ENCODE measurements around the gene ZBTB16. TPM values are rescaled to one million over a fixed set of nuclear protein-coding genes. Genes with fewer than 3 reads are reported as not detected.

The ZBTB16 gene
- total and polyA plus RNA-seq, 2 of the 4 experiments (the other 2 are of a cell fraction): not detected

DNA sequence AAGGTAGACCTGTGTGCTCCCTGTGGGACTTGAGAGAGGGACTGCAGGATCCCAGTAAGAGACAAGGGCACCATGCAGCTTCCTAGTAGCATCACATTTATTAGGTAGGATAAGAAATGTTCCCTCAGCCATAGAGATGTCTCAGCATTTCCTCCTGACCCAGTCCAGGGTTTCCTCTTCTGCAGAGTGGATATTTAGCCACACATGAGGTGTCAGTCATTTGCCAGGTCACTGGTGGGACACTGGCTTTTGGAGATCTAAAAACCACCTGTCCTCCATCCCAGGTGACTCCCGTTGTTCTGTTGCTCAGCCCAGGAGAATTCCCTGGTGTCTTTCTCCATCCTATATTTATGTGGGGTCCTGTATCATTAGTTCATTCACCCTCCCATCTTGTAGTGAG, 119.1 kb downstream of the ZBTB16 start:
- BruUV-seq (replicated peaks): no TSS peak
- no peak for ATAC-seq (ENCODE audit: low read depth)

More for the DNA sequence above, 119.1 kb downstream of the ZBTB16 start:
- Histone ChIP-seq H3K9me3 (ENCODE audit: control insufficient read depth, insufficient read depth, low read length) (no peaks in the 10 kb centered on the region), H2BK120ac (ENCODE audit: low read depth, low read length) (no peak overlapping the region), H2AK5ac (ENCODE audit: low read depth, low read length) (no peak overlapping the region), H2AFZ (replicated peaks; ENCODE audit: low read length, poor library complexity) (no peak overlapping the region), H3K56ac (ENCODE audit: extremely low read depth, insufficient read depth, low read length) (no peak overlapping the region), H2BK5ac (ENCODE audit: low read depth, low read length, poor library complexity, severe bottlenecking) (no peak overlapping the region), H3K4me2 (ENCODE audit: low read depth, low read length) (no peak overlapping the region), H3K27ac (ENCODE audit: insufficient read depth, low read length) (no peak overlapping the region), H3K4me1 (ENCODE audit: control insufficient read depth, insufficient read depth, low read length) (no peaks in the 10 kb centered on the region; the same call in 1 of the 2 replicates), H2BK15ac (ENCODE audit: low read depth, low read length) (no peak overlapping the region), H3K27me3 (ENCODE audit: control insufficient read depth, insufficient read depth, low read length) (peaks cover 63% of the 10 kb centered on the region), H2AK9ac (replicated peaks; ENCODE audit: low read depth, low read length, poor library complexity) (no peak overlapping the region), H4K8ac (ENCODE audit: low read depth in 2 of 2, low read length in 2 of 2) (no peak overlapping the region), H3K9ac (ENCODE audit: low read depth, low read length) (no peak overlapping the region), H3K18ac (ENCODE audit: low read depth, low read length) (no peak overlapping the region), H4K5ac (ENCODE audit: low read depth, low read length) (no peak overlapping the region), H3K36me3 (ENCODE audit: control insufficient read depth, insufficient read depth, low read length) (no peaks in the 10 kb centered on the region), H3K79me1 (ENCODE audit: low read depth in 1 of 2, low read length in 2 of 2) (no peaks in the 10 kb centered on the region), H4K20me1 (ENCODE audit: insufficient read depth, low read length) (no peaks in the 10 kb centered on the region), H3K9me1 (ENCODE audit: insufficient read depth, low read length) (no peaks in the 10 kb centered on the region; the same call in 1 of the 2 replicates), H3K14ac (replicated peaks; ENCODE audit: low read depth, low read length) (no peak overlapping the region), H4K91ac (ENCODE audit: insufficient read depth, low read depth, low read length) (no peak overlapping the region), H3K4ac (ENCODE audit: low read depth, low read length) (no peak overlapping the region), H3K23ac (ENCODE audit: low read depth, low read length) (no peak overlapping the region), H2BK20ac (ENCODE audit: low read depth, low read length) (no peak overlapping the region), H3K4me3 (ENCODE audit: insufficient read depth, low read depth, low read length) (no peak overlapping the region)
- intact Hi-C loops (cut with micrococcal nuclease): loop anchor here (5.0 kb wide), 1 partner anchor 141 kb away; no protein-coding TSS in a partner anchor
- DNase-seq: no peak
- no peak for TF ChIP-seq FOS (IDR thresholded peaks at IDR 0.05; ENCODE audit: low read depth, low read length)
- TF ChIP-seq, protein P1, sequence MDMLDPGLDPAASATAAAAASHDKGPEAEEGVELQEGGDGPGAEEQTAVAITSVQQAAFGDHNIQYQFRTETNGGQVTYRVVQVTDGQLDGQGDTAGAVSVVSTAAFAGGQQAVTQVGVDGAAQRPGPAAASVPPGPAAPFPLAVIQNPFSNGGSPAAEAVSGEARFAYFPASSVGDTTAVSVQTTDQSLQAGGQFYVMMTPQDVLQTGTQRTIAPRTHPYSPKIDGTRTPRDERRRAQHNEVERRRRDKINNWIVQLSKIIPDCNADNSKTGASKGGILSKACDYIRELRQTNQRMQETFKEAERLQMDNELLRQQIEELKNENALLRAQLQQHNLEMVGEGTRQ (IDR thresholded peaks at IDR 0.05; ENCODE audit: low read depth, low read length): no peak
- TF ChIP-seq, protein P2, sequence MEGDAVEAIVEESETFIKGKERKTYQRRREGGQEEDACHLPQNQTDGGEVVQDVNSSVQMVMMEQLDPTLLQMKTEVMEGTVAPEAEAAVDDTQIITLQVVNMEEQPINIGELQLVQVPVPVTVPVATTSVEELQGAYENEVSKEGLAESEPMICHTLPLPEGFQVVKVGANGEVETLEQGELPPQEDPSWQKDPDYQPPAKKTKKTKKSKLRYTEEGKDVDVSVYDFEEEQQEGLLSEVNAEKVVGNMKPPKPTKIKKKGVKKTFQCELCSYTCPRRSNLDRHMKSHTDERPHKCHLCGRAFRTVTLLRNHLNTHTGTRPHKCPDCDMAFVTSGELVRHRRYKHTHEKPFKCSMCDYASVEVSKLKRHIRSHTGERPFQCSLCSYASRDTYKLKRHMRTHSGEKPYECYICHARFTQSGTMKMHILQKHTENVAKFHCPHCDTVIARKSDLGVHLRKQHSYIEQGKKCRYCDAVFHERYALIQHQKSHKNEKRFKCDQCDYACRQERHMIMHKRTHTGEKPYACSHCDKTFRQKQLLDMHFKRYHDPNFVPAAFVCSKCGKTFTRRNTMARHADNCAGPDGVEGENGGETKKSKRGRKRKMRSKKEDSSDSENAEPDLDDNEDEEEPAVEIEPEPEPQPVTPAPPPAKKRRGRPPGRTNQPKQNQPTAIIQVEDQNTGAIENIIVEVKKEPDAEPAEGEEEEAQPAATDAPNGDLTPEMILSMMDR (conservative IDR thresholded peaks at IDR 0.05; ENCODE audit: low read depth, low read length): no peak
- TF ChIP-seq CEBPB (IDR thresholded peaks at IDR 0.05; ENCODE audit: low read depth, low read length): no peak
- no peak for TF ChIP-seq RCOR1 (IDR thresholded peaks at IDR 0.05; ENCODE audit: insufficient replicate concordance, low read length)
- TF ChIP-seq MAZ (IDR thresholded peaks at IDR 0.05; ENCODE audit: borderline replicate concordance, low read depth, low read length): no peak
- TF ChIP-seq, protein P3, sequence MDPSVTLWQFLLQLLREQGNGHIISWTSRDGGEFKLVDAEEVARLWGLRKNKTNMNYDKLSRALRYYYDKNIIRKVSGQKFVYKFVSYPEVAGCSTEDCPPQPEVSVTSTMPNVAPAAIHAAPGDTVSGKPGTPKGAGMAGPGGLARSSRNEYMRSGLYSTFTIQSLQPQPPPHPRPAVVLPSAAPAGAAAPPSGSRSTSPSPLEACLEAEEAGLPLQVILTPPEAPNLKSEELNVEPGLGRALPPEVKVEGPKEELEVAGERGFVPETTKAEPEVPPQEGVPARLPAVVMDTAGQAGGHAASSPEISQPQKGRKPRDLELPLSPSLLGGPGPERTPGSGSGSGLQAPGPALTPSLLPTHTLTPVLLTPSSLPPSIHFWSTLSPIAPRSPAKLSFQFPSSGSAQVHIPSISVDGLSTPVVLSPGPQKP (IDR thresholded peaks at IDR 0.05; ENCODE audit: borderline replicate concordance, low read depth, low read length): no peak
- TF ChIP-seq RAD21 (IDR thresholded peaks at IDR 0.05; ENCODE audit: low read length): no peak
- no peak for TF ChIP-seq MAFK (IDR thresholded peaks at IDR 0.05; ENCODE audit: low read depth, low read length)
- TF ChIP-seq MXI1 (IDR thresholded peaks at IDR 0.05; ENCODE audit: borderline replicate concordance, low read depth, low read length): no peak
- WGBS, 2 experiments (ENCODE audit: extremely low coverage in 2 of 2, insufficient read length in 1 of 2): no CpG with 5 or more reads among the region's 1 CpG
- dilution Hi-C loops (cut with HindIII; ENCODE audit: low sequenced_read_pairs, unreplicated experiment): no loop called here
- POLR2A ChIA-PET (ENCODE audit: unreplicated experiment): no interaction called here
- CTCF ChIA-PET: no interaction called here
- in situ Hi-C loops (cut with MboI; ENCODE audit: low sequenced_read_pairs): no loop called here

Data from IMR-90 (cell line).